Erythroblast (primary cell): ENCODE results near the gene SP140L.

Experiments used
- GATA1 ChIP-seq: IDR thresholded peaks from 2 replicates; pipeline ENCODE4 v1.6.1; 2011; ENCODE audit warnings: low read depth, mild to moderate bottlenecking, control low read depth, low read length, moderate library complexity
- POLR2A ChIP-seq: IDR thresholded peaks from 2 replicates; pipeline ENCODE4 v1.6.1; 2011; ENCODE audit warnings: mild to moderate bottlenecking, low read length

GRCh38 chr2:230444832-230445231 lies 117.8 kb downstream of the SP140L start:
- TF ChIP-seq POLR2A (no peak), GATA1 (no peak)
